Stimulated activated CD8-positive, alpha-beta memory T cell treated with anti-CD3 and anti-CD28 coated beads, Interleukin-2, amount 100 ng/mL, for 1 hour (primary cell): ENCODE results near the gene PSMB9.

Experiments used
- DNase-seq, 2 donors: peaks; one replicate each; pipeline ENCODE4 v3.0.0-alpha.2; 2020; ENCODE audit warnings: low read depth in 2 of 2

Gene PSMB9

DNA sequence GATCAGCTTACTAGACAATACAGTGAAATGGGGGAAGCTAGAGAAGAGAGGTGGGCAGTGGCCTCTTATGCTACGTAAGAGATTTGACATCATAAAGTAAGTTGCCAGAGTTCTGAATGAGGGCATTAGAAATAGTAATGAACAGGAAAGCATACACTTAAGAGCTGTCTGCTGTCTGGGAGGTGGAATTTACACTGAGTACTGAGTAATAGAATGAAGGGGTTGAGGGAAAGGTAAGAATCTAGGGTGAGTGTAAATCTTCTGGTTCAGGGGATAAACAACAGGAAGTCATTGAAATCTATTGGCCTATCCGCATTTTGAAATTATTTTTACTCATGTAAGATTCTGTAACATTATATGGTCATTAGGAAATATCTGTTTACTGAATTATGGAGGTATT lies 51.1 kb downstream of the PSMB9 start:
- no peak for DNase-seq

DNA sequence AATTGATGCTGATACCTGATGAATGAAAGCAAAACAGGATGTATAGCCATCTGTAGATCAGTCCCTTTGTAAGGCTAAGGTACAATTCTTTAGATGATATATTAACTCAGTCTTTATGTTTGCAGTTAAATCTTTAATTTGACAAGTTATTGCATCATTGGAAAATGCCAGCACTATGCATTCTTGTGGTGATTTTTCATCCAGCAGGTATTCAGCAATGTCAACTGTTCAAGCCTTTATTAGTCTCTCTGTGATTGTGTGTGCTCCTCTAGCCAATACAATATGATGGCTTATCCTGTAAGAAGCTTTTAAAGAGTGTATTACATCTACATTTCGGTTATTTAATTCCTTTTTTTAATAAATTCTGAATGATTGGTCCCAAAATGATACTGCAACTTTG lies 52.5 kb downstream of the PSMB9 start:
- DNase-seq: no peak

DNA sequence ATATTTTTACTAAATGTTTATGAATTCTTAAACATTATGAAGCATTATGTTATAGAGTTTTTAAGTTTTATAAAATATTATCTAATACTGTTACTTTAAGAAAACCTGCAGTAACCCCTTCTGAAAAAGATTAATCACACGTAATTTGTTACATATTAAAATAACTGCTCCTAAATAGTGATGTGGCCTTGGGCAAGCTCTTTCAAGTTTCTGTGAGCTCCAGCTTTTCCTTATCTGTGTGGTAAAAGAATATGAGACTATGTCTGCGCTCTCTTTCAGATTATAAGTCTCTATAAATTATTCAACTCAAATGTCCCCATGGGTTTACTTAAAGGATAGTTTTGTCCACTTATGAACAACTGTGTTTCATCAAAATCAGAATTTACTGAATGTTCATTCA lies 54.9 kb downstream of the PSMB9 start:
- DNase-seq: no peak
